Choroid plexus epithelial cell (primary cell): ENCODE measurements around the gene OR10P1.

Experiments used
- DNase-seq: peaks from one replicate; pipeline ENCODE4 v3.0.0-alpha.2; 2010; ENCODE audit warnings: low read depth
- H3K4me3 ChIP-seq: 2 replicates; pipeline ENCODE4 v1.5.1; 2011; ENCODE audit warnings: low read depth, mild to moderate bottlenecking, control low read depth, low read length, moderate library complexity
- CTCF ChIP-seq: conservative IDR thresholded peaks from 2 replicates; pipeline ENCODE4 v1.5.1; 2011; ENCODE audit warnings: low read depth, mild to moderate bottlenecking, control low read depth, inconsistent platforms, low read length, moderate library complexity

The OR10P1 gene

DNA sequence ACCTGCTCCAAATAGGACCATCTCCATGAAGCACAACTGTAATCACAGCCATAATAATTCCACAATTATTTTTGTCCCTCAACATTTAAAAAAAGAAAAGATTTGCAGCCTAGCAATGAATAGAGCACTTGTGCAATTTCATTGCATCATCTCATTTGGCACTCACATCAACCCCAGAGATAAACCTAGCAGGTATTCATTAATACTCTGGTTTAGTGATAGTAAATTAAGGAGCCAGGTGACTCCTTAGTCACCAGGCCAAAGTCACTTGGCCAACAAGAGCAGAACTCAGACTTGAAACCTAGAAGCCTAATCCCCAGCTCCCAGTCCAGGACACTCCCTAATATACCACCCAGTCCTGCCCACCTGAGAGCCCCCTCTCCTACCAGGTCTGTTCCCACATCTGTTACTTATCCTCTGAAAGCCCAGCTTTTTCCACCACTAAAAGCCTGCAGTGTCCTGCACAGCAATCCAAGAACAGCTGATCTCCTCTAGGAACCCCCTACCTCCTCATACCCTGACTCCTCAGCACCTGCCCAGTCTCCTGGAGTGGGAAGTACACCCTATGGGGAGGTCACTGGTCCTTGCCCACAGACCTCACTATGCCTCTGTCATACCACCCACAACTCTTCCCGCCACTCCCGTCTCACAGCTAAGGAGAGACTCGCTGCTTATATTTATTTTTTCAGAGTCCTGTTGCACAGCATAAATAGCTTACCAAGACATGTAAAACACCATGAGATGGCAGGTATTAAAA, 22.1 kb downstream of the OR10P1 start:
- no peak for TF ChIP-seq CTCF
- peak; percentile 18 for DNase-seq
- H3K4me3 ChIP-seq = no peak overlapping the region

GRCh38 chr12:55659486-55660385, 23.0 kb downstream of the OR10P1 start:
- DNase-seq = peak; percentile 36
- no peak overlapping the region for H3K4me3 ChIP-seq
- TF ChIP-seq CTCF = peak; percentile 62

DNA sequence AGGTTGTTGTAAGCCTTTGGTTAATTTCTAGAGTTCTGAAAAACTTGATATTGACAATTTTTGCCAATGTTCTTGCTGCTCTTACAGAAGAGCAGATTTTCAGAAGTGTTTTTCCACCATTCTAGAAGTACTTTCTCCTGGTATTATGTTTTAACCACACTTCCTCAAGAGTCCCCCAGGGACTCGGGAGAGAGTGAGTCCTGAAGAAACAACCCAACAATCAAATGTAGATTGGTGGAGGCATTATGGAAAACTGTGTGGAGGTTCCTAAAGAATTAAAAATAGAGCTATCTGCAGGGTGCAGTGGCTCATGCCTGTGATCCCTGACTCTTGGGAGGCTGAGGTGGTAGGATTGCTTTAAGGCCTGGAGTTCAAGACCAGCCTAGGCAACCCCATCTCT, 26.7 kb downstream of the OR10P1 start:
- DNase-seq = no peak
- no peak overlapping the region for H3K4me3 ChIP-seq
- TF ChIP-seq CTCF = no peak

DNA sequence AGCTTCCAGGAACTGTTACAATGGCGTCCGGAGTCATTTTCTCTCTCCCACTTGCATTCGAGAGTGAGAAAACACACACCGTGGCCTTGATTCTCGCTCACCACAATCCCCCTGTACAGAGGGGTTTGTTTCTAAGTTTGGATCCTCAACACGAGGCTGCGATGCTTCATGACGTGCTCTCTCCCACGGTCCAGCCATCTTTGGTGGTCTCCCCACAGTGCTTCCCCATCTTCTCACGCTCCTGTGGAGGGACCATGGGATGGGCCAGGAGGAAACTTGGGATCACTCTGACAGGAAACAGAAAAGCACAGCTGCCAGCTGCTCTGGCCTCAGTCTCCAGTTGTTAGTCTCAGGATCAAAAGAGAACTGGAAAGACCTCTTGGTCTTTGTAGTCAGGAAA, 28.1 kb downstream of the OR10P1 start:
- no peak for TF ChIP-seq CTCF
- DNase-seq = no peak
- no peak overlapping the region for H3K4me3 ChIP-seq

DNA sequence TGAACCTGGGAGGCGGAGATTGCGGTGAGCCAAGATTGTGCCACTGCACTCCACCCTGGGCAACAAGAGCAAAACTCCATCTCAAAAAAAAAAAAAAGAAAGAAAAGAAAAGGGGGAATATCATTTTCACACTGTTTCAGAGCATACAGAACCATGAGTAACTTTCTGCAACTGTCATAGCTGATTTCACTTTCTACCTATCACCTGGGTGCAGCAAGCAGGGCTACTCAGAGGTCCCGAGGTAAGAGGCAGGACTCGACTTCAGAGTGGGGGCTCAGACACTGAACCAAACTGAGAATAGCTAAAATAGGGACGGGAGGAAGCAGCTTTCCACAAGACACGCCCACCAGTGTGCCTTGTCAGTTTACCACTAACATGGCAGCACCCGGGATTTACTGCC, 29.8 kb downstream of the OR10P1 start:
- DNase-seq = no peak
- no peak for TF ChIP-seq CTCF
- H3K4me3 ChIP-seq = no peak overlapping the region

- H3K4me3 ChIP-seq = no peak overlapping the region
- no peak for DNase-seq
- no peak for TF ChIP-seq CTCF
These were observed 33.6 kb downstream of the OR10P1 start for GRCh38 chr12:55670276-55670675.

DNA sequence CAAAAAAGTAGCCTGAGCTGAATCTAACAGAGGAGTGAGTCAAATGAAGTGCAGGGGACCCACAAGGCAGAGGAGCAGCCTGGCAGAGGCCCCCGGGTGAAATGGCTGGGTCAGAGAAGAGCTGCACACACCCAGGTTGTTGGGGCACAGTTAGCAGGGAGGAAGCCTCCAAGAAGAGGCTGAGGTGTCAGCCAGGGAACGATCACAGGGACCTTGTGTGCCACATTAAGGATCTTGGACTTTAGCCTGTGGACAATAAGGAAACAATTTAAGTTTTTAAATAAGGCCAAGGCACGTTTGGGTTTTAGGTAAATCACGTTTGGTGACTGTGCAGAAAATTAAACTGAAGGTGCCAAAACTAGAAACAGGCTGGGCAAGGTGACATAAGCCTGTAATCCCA, 35.1 kb downstream of the OR10P1 start:
- no peak for TF ChIP-seq CTCF
- no peak overlapping the region for H3K4me3 ChIP-seq
- DNase-seq = no peak
